K562 (cell line): Measurements from ENCODE around the gene COL23A1. TPM values are rescaled to one million over a fixed set of nuclear protein-coding genes. Genes with fewer than 3 reads are reported as not detected.

Experiments
- ATAC-seq: fragments of 200-7000 bp; cut with Tn5 transposase; 3 replicates; pipeline ENCODE4 v1.9.1; 2020; ENCODE audit warnings: moderate library complexity
- BruUV-seq: library from RNA; stranded (reverse); fragments of 400-500 nt; replicated peaks from 2 replicates; lab custom pipeline; 2021; lab: Mats Ljungman, UMichigan
- CTCF ChIA-PET: fragments of 300-600 bp; formaldehyde crosslinking; extraction: SDS; loops from one replicate; lab custom pipeline; 2021; ENCODE audit warnings: low intra/inter-chr PET ratio; lab: Yijun Ruan, JAX
- POLR2A ChIA-PET: fragments of 300-600, 350-650 bp; sonication (Branson Sonifier 250); formaldehyde crosslinking; extraction: SDS; loops from one replicate; lab custom pipeline; 2021; ENCODE audit warnings: antibody characterized with exemption, inconsistent platforms; lab: Yijun Ruan, JAX
- DNase-seq, 4 experiments: peaks; one replicate each; pipeline versions ENCODE4 v3.0.0 to v3.0.0-alpha.2; 2011 to 2018; ENCODE audit warnings: low spot score in 3 of 4, mixed read lengths in 3 of 4; ENCODE audit errors: extremely low read depth in 1 of 4
- FAIRE-seq: peaks from 2 replicates; lab custom pipeline; 2011; peaks lifted over from hg19 to GRCh38; lab: Jason Lieb, UNC
- H2AFZ ChIP-seq: 2 replicates; pipeline ENCODE4 v1.6.0; 2011; ENCODE audit warnings: low read depth, low read length, control low read depth, inconsistent platforms
- H3K27ac ChIP-seq: fragments of 200-600 bp; 3 replicates; pipeline ENCODE4 v1.8.0; 2011; ENCODE audit warnings: low read depth, mild to moderate bottlenecking, control low read depth, inconsistent platforms, low read length, moderate library complexity, mixed read lengths; ENCODE audit errors: extremely low read depth
- H3K27me3 ChIP-seq, 2 experiments: fragments of 300-600 bp in 1 of 2; 2 replicates in 1 of 2; 3 replicates in 1 of 2; pipeline versions ENCODE4 v1.6.0 to v1.8.0; 2011; ENCODE audit warnings: inconsistent platforms in 2 of 2, low read length in 2 of 2, mild to moderate bottlenecking in 1 of 2, mixed read lengths in 1 of 2, moderate library complexity in 1 of 2; ENCODE audit not compliant: control insufficient read depth in 2 of 2, insufficient read depth in 2 of 2
- H3K36me3 ChIP-seq: fragments of 300-600 bp; 3 replicates; pipeline ENCODE4 v1.8.0; 2011; ENCODE audit warnings: mild to moderate bottlenecking, low read length, inconsistent platforms; ENCODE audit not compliant: control insufficient read depth, insufficient read depth
- H3K4me1 ChIP-seq, 2 experiments: fragments of 200-600 bp in 1 of 2; replicated peaks in 1 of 2; 2 replicates in 1 of 2; 3 replicates in 1 of 2; pipeline versions ENCODE4 v1.5.1 to v1.8.0; 2011; ENCODE audit warnings: inconsistent platforms in 2 of 2, low read length in 2 of 2, mild to moderate bottlenecking in 1 of 2, mixed read lengths in 1 of 2, moderate library complexity in 1 of 2; ENCODE audit not compliant: control insufficient read depth in 2 of 2, insufficient read depth in 2 of 2
- H3K4me2 ChIP-seq: 2 replicates; pipeline ENCODE4 v1.6.1; 2011; ENCODE audit warnings: low read length, control low read depth, inconsistent platforms, mixed read lengths; ENCODE audit not compliant: insufficient read depth
- H3K4me3 ChIP-seq: fragments of 200-600 bp; sonication (generic), shearing (Covaris generic); 2 replicates; pipeline ENCODE4 v1.5.1; 2016; ENCODE audit warnings: control low read depth, inconsistent platforms
- H3K79me2 ChIP-seq: fragments of 200-600 bp; 3 replicates; pipeline ENCODE4 v1.8.0; 2011; ENCODE audit warnings: low read length, inconsistent platforms; ENCODE audit not compliant: control insufficient read depth, insufficient read depth
- H3K9ac ChIP-seq, 2 experiments: 2 replicates each; pipeline versions ENCODE4 v1.6.0 to v1.6.1; 2011; ENCODE audit warnings: low read depth in 2 of 2, low read length in 2 of 2, control low read depth in 1 of 2, inconsistent platforms in 1 of 2, mild to moderate bottlenecking in 1 of 2, mixed read lengths in 1 of 2; ENCODE audit not compliant: insufficient read depth in 1 of 2
- H3K9me1 ChIP-seq: one replicate; pipeline ENCODE4 v1.6.0; 2011; ENCODE audit warnings: inconsistent platforms, mild to moderate bottlenecking, low read length, moderate library complexity; ENCODE audit not compliant: control insufficient read depth, insufficient read depth
- H3K9me3 ChIP-seq: replicated peaks from 2 replicates; pipeline ENCODE4 v1.5.1; 2011; ENCODE audit warnings: low read depth, low read length, inconsistent platforms; ENCODE audit not compliant: control insufficient read depth, insufficient read depth
- H4K20me1 ChIP-seq: replicated peaks from 2 replicates; pipeline ENCODE4 v1.6.1; 2011; ENCODE audit warnings: low read length, inconsistent platforms, mixed read lengths; ENCODE audit not compliant: control insufficient read depth, insufficient read depth
- CTBP1 ChIP-seq: fragments of 450-650 bp; IDR thresholded peaks from 2 replicates; pipeline ENCODE4 v1.6.1; 2016; ENCODE audit warnings: borderline replicate concordance
- CXXC5 ChIP-seq: fragments of 250-450 bp; sonication (Bioruptor Pico); IDR thresholded peaks from 2 replicates; pipeline ENCODE4 v1.8.0; 2022; ENCODE audit warnings: inconsistent platforms, mild to moderate bottlenecking, moderate library complexity
- DNMT1 ChIP-seq: fragments of 450-650 bp; IDR thresholded peaks from 2 replicates; pipeline ENCODE4 v1.6.1; 2016; ENCODE audit warnings: antibody characterized with exemption, mild to moderate bottlenecking
- ESRRB ChIP-seq: fragments of 250-450 bp; sonication (Bioruptor Pico); IDR thresholded peaks from 2 replicates; pipeline ENCODE4 v1.5.0; 2020; ENCODE audit warnings: mild to moderate bottlenecking, moderate library complexity, borderline replicate concordance
- GATAD2B ChIP-seq: fragments of 450-650 bp; IDR thresholded peaks from 2 replicates; pipeline ENCODE4 v1.6.1; 2017; ENCODE audit warnings: mild to moderate bottlenecking, borderline replicate concordance
- MAFF ChIP-seq: IDR thresholded peaks from 2 replicates; pipeline ENCODE4 v1.6.1; 2012; ENCODE audit warnings: low read length, improper control_type of control experiment
- PATZ1 ChIP-seq: fragments of 250-450 bp; sonication (Bioruptor Pico); IDR thresholded peaks from 2 replicates; pipeline ENCODE4 v1.5.0; 2020; ENCODE audit warnings: mild to moderate bottlenecking, borderline replicate concordance
- ZNF41 ChIP-seq: fragments of 250-450 bp; sonication (Bioruptor Pico); conservative IDR thresholded peaks from 2 replicates; pipeline ENCODE4 v1.4.0; 2020; ENCODE audit warnings: mild to moderate bottlenecking
- WGBS: fragments of 100-300 bp; shearing (Covaris generic); methylation state at CpG from one replicate; pipeline ENCODE4 v1.1.6; 2016; ENCODE audit warnings: low coverage, mixed read lengths; ENCODE audit not compliant: insufficient coverage; ENCODE audit errors: missing lambda C conversion rate; 5-methylcytosine and 5-hydroxymethylcytosine counted together
- in situ Hi-C: fragments of 300-500 bp; cut with MboI; formaldehyde crosslinking; loops from 4 replicates; pipeline ENCODE4 v1.15.0; 2018; ENCODE audit warnings: inconsistent platforms, mixed read lengths
- intact Hi-C: fragments of 100-400 bp; cut with micrococcal nuclease; formaldehyde crosslinking; loops from 2 replicates; pipeline ENCODE4 v1.14.2; 2022
- polyA plus RNA-seq, 8 experiments: library from polyadenylated mRNA; depleted of rRNA in 4 of 8; stranded (reverse) in 5 of 8; unstranded in 3 of 8; fragments of >200 nt; fragmentation: Nextera tagmentation in 2 of 8; fragmentation: Illumina TruSeq in 1 of 8; extraction: Ambion mirVana in 2 of 8; extraction: Trizol in 1 of 8; gene quantifications; 2 replicates each; pipeline versions ENCODE4 v1.2.1 to v1.2.3, GENCODE V29; 2011 to 2014; ENCODE audit warnings: inconsistent platforms in 1 of 8, missing spikeins in 1 of 8
- total RNA-seq, 7 experiments: library from RNA; depleted of rRNA in 6 of 7; stranded (reverse); fragments of >200 nt in 6 of 7; fragmentation: Illumina TruSeq in 2 of 7; extraction: Trizol in 2 of 7; gene quantifications; 2 replicates each; pipeline versions ENCODE4 v1.2.1 to v1.2.3, GENCODE V29; 2011 to 2021; ENCODE audit warnings: low replicate concordance in 1 of 7
- TF ChIP-seq, protein P1 (sequence below): sonication (generic); formaldehyde crosslinking; IDR thresholded peaks from 2 replicates; pipeline ENCODE4 v1.8.0; 2022; ENCODE audit warnings: missing genetic modification reagents, mild to moderate bottlenecking, borderline replicate concordance
- TF ChIP-seq, protein P2 (sequence below): fragments of 450-650 bp; formaldehyde crosslinking; IDR thresholded peaks from 2 replicates; pipeline ENCODE4 v1.4.0; 2020; ENCODE audit warnings: mild to moderate bottlenecking, moderate library complexity

COL23A1 gene
- total and polyA plus RNA-seq, 9 of the 15 experiments (the other 6 are each of a cell fraction or from before 2014, with no cell fraction given), result 0.09 TPM; not detected in 8

- Histone ChIP-seq H3K9me3 (no peaks in the 10 kb centered on the region), H3K9ac (no peak overlapping the region), H3K27ac (no peak overlapping the region), H2AFZ (no peak overlapping the region), H3K79me2 (no peaks in the 10 kb centered on the region), H4K20me1 (no peaks in the 10 kb centered on the region), H3K9me1 (no peaks in the 10 kb centered on the region), H3K27me3 (peaks cover 6 to 54% of the 10 kb centered on the region in 2 experiments; a peak in 4 of 5 replicates), H3K4me2 (no peak overlapping the region), H3K4me1 (peaks cover 0 to 5% of the 10 kb centered on the region in 2 experiments; a peak in 2 of 5 replicates), H3K4me3 (no peak overlapping the region), H3K36me3 (no peaks in the 10 kb centered on the region)
- WGBS, result 22% methylated on average over 16 of the region's 16 CpGs
- BruUV-seq, result no TSS peak
- ChIA-PET POLR2A (interaction anchor here (0.6 to 1.6 kb wide), 2 partner anchors 11 to 248 kb away, joined by 3 to 5 read pairs; no protein-coding TSS in a partner anchor), CTCF (no interaction called here)
- no peak for DNase-seq
- in situ Hi-C loops, result no loop called here
- no peak for ATAC-seq
- TF ChIP-seq ZNF41 (CRISPR knock-in tag) (no peak), ESRRB (CRISPR knock-in tag) (no peak), CXXC5 (CRISPR knock-in tag) (no peak), DNMT1 (no peak), MAFF (no peak), CTBP1 (no peak), GATAD2B (no peak), PATZ1 (CRISPR knock-in tag) (no peak)
- TF ChIP-seq, protein P1, sequence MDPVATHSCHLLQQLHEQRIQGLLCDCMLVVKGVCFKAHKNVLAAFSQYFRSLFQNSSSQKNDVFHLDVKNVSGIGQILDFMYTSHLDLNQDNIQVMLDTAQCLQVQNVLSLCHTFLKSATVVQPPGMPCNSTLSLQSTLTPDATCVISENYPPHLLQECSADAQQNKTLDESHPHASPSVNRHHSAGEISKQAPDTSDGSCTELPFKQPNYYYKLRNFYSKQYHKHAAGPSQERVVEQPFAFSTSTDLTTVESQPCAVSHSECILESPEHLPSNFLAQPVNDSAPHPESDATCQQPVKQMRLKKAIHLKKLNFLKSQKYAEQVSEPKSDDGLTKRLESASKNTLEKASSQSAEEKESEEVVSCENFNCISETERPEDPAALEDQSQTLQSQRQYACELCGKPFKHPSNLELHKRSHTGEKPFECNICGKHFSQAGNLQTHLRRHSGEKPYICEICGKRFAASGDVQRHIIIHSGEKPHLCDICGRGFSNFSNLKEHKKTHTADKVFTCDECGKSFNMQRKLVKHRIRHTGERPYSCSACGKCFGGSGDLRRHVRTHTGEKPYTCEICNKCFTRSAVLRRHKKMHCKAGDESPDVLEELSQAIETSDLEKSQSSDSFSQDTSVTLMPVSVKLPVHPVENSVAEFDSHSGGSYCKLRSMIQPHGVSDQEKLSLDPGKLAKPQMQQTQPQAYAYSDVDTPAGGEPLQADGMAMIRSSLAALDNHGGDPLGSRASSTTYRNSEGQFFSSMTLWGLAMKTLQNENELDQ (CRISPR knock-in tag), result no peak
- TF ChIP-seq, protein P2, sequence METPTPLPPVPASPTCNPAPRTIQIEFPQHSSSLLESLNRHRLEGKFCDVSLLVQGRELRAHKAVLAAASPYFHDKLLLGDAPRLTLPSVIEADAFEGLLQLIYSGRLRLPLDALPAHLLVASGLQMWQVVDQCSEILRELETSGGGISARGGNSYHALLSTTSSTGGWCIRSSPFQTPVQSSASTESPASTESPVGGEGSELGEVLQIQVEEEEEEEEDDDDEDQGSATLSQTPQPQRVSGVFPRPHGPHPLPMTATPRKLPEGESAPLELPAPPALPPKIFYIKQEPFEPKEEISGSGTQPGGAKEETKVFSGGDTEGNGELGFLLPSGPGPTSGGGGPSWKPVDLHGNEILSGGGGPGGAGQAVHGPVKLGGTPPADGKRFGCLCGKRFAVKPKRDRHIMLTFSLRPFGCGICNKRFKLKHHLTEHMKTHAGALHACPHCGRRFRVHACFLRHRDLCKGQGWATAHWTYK (CRISPR knock-in tag), result no peak
- FAIRE-seq, result no peak
- intact Hi-C loops, result no loop called here
Observed at GRCh38 chr5:178545941-178546674, 44.1 kb downstream of the COL23A1 start.
